Astrocyte (in vitro differentiated cells and primary cell): ENCODE measurements around the gene LRRC8D.

Source experiments
- EZH2 ChIP-seq: IDR thresholded peaks from 2 replicates; pipeline ENCODE4 v1.6.1; 2012; ENCODE audit warnings: mild to moderate bottlenecking, low read length, inconsistent platforms; ENCODE audit not compliant: insufficient read depth
- TF ChIP-seq, protein P1 (sequence below): IDR thresholded peaks from 2 replicates; pipeline ENCODE4 v1.5.1; 2011; ENCODE audit warnings: low read depth, mild to moderate bottlenecking, inconsistent platforms, low read length, moderate library complexity; ENCODE audit not compliant: insufficient read depth

- TF ChIP-seq, protein P1, sequence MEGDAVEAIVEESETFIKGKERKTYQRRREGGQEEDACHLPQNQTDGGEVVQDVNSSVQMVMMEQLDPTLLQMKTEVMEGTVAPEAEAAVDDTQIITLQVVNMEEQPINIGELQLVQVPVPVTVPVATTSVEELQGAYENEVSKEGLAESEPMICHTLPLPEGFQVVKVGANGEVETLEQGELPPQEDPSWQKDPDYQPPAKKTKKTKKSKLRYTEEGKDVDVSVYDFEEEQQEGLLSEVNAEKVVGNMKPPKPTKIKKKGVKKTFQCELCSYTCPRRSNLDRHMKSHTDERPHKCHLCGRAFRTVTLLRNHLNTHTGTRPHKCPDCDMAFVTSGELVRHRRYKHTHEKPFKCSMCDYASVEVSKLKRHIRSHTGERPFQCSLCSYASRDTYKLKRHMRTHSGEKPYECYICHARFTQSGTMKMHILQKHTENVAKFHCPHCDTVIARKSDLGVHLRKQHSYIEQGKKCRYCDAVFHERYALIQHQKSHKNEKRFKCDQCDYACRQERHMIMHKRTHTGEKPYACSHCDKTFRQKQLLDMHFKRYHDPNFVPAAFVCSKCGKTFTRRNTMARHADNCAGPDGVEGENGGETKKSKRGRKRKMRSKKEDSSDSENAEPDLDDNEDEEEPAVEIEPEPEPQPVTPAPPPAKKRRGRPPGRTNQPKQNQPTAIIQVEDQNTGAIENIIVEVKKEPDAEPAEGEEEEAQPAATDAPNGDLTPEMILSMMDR = no peak
- TF ChIP-seq EZH2 = no peak
Observed at GRCh38 chr1:89810302-89810701, 10.5 kb upstream of the LRRC8D start.
